Thyroid gland (tissue), 4 donors: ENCODE results near the gene TNK1.

Experiments
- POLR2A ChIP-seq, 2 donors: fragments of 450-650 bp; IDR thresholded peaks; one replicate each; pipeline ENCODE4 v1.6.1; 2017; ENCODE audit warnings: antibody characterized with exemption in 2 of 2, mild to moderate bottlenecking in 2 of 2, moderate library complexity in 1 of 2
- TF ChIP-seq, protein P1 (sequence below), 6 experiments: fragments of 200-600 bp in 3 of 6; fragments of 450-650 bp in 3 of 6; sonication (generic) in 3 of 6; IDR thresholded peaks; one replicate each; pipeline ENCODE4 v1.5.1; 2016 to 2019; ENCODE audit warnings: antibody characterized with exemption in 6 of 6, mild to moderate bottlenecking in 2 of 6, inconsistent platforms in 1 of 6, moderate library complexity in 1 of 6

DNA sequence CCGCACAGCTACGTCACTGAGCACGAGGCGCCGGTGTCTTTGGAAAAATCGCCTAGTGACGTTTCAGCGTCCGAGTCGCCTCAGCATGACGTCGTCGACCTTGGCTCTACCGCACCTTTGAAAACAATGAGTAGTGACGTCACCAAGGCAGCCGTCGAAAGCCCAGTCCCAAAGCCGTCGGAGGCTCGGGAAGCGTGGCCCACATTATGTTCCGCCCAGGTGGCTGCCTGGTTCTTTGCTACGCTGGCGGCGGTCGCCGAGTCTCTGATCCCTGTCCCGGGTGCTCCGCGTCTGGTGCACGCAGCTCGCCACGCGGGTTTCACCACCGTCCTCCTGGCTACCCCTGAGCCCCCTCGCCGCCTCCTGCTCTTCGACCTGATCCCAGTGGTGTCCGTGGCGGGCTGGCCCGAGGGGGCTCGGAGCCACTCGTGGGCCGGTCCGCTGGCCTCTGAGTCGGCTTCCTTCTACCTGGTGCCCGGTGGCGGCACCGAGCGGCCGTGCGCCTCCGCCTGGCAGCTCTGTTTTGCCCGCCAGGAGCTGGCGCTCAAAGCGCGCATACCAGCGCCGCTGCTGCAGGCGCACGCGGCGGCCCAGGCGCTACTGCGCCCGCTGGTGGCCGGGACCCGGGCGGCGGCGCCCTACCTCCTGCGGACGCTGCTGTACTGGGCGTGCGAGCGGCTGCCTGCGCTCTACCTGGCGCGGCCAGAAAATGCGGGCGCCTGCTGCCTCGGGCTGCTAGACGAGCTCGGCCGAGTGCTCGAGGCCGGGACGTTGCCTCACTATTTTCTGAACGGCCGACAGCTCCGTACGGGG, 55.9 kb downstream of the TNK1 start:
- peak in 1 of 2 donors; percentile 46 for TF ChIP-seq POLR2A (IDR thresholded peaks at IDR 0.05)
- TF ChIP-seq, protein P1, sequence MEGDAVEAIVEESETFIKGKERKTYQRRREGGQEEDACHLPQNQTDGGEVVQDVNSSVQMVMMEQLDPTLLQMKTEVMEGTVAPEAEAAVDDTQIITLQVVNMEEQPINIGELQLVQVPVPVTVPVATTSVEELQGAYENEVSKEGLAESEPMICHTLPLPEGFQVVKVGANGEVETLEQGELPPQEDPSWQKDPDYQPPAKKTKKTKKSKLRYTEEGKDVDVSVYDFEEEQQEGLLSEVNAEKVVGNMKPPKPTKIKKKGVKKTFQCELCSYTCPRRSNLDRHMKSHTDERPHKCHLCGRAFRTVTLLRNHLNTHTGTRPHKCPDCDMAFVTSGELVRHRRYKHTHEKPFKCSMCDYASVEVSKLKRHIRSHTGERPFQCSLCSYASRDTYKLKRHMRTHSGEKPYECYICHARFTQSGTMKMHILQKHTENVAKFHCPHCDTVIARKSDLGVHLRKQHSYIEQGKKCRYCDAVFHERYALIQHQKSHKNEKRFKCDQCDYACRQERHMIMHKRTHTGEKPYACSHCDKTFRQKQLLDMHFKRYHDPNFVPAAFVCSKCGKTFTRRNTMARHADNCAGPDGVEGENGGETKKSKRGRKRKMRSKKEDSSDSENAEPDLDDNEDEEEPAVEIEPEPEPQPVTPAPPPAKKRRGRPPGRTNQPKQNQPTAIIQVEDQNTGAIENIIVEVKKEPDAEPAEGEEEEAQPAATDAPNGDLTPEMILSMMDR (IDR thresholded peaks at IDR 0.05): peak; percentile 43 to 95 (median 82)
